ENCODE measurements around the gene ARID1B. TPM values are rescaled to one million over a fixed set of nuclear protein-coding genes. Genes with fewer than 3 reads are reported as not detected.

Gene ARID1B
- total RNA-seq, 1 donor from 2014 or later: 43.4 TPM

DNA sequence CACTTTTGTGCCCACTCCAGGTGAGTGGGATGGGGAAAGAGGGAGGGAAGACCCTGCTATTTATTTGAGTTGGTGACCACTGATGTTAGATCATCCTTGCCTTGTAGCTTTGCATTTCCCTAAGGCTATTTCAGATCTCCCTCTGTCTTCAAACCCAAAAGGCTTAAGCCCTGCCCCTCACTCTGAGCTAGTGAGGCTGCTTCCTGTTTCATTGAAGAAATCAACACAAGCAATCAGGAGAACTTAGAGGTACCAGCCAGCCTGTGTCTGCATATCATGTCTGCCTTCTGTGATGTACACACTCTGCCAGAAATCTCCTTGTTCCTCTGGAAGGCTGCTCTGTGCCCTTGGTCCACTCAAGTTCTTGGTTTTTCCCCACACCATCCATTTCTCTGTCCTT, 135.3 kb downstream of the ARID1B start:
- Histone ChIP-seq H3K4me3 (no peak overlapping the region), H3K27ac (replicated peaks) (no peak overlapping the region), H3K4me1 (peaks cover 40% of the 10 kb centered on the region), H3K9me3 (replicated peaks) (no peaks in the 10 kb centered on the region), H3K36me3 (no peaks in the 10 kb centered on the region), H3K27me3 (ENCODE audit: low read depth) (no peaks in the 10 kb centered on the region)
- DNase-seq: no peak
- TF ChIP-seq, protein P1, sequence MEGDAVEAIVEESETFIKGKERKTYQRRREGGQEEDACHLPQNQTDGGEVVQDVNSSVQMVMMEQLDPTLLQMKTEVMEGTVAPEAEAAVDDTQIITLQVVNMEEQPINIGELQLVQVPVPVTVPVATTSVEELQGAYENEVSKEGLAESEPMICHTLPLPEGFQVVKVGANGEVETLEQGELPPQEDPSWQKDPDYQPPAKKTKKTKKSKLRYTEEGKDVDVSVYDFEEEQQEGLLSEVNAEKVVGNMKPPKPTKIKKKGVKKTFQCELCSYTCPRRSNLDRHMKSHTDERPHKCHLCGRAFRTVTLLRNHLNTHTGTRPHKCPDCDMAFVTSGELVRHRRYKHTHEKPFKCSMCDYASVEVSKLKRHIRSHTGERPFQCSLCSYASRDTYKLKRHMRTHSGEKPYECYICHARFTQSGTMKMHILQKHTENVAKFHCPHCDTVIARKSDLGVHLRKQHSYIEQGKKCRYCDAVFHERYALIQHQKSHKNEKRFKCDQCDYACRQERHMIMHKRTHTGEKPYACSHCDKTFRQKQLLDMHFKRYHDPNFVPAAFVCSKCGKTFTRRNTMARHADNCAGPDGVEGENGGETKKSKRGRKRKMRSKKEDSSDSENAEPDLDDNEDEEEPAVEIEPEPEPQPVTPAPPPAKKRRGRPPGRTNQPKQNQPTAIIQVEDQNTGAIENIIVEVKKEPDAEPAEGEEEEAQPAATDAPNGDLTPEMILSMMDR (IDR thresholded peaks at IDR 0.05; ENCODE audit: borderline replicate concordance): no peak
- intact Hi-C loops (cut with micrococcal nuclease): no loop called here

DNA sequence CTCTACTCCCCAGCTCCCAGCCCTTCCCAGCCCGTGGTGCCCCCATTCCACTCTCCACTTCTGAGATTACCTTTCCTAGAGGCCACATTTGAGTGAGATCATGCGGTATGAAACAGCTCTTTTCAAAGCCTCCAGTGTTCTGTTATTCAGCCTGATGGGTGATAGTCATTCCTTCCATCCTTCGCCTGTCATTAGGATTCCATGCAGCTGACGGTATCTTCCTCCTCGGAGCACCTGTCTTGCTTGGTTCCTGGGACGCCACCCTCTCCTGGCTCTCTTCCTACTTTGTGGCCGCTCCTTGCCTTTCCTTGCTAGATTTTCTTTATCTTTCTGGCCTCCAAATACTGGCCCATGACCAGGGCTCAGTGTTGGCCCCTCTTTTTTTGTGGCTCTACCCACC, 137.0 kb downstream of the ARID1B start:
- H3K4me3 ChIP-seq: no peak overlapping the region
- no peaks in the 10 kb centered on the region for H3K27me3 ChIP-seq (ENCODE audit: low read depth)
- TF ChIP-seq, protein P1 (IDR thresholded peaks at IDR 0.05; ENCODE audit: borderline replicate concordance): no peak
- H3K36me3 ChIP-seq: no peaks in the 10 kb centered on the region
- no peaks in the 10 kb centered on the region for H3K9me3 ChIP-seq (replicated peaks)
- peaks cover 57% of the 10 kb centered on the region for H3K4me1 ChIP-seq
- intact Hi-C loops (cut with micrococcal nuclease): no loop called here
- no peak overlapping the region for H3K27ac ChIP-seq (replicated peaks)
- no peak for DNase-seq

DNA sequence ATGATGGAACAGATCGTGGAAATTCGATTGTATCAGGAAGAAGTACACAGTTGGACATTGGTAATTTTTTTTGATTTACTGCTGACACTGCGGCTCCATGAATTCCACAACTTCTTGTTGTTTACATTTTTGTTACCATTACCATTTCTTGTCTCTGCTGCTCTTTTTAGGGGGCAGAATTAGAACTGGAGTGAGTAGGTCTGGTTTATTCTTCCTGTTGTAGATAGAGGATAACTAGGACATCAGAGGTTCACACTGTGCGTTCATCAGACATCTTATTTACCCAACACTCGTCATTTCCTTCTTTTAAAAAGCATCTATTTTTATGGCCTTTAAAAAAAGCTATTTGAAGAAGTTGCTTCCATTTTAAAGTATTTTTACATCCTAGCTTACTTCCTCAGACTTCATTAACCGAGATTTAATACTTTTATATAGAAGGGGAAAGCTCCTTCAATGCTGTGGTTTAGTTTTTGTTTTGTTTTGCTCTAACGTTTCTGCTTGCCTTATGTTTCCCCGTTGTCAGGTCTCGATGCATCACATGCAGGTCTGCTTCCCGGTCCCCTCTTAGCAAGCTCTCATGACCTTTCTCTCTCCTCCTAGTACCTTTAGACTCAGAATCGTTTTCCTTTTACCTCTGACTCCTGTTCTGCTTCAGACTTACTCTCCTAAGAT, 139.1 kb downstream of the ARID1B start:
- no peaks in the 10 kb centered on the region for H3K27me3 ChIP-seq (ENCODE audit: low read depth)
- peaks cover 63% of the 10 kb centered on the region for H3K4me1 ChIP-seq
- no peak overlapping the region for H3K4me3 ChIP-seq
- no peak for DNase-seq
- TF ChIP-seq, protein P1 (IDR thresholded peaks at IDR 0.05; ENCODE audit: borderline replicate concordance): no peak
- intact Hi-C loops (cut with micrococcal nuclease): no loop called here
- H3K27ac ChIP-seq (replicated peaks): peak overlapping the region; percentile 27
- H3K36me3 ChIP-seq: no peaks in the 10 kb centered on the region
- H3K9me3 ChIP-seq (replicated peaks): no peaks in the 10 kb centered on the region

DNA sequence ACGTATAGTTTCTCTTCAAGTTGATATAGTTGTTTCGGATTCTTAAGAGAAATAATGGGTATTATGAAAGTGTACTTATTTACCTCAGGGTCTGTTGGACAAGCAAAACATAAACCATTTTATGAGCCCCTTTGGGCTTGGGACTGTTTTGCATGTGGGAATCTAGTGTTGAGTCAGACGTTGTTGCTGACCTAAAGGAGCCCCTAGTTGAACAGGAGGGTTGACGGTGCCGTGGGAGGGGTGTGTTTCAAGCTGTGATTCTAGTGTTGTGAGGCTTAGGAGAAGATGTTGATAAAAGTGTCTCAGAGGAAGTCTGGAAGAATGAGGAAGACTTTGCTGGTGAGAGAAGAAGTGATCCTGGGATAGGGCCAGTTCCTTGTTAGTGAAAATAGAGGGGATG, 140.0 kb downstream of the ARID1B start:
- TF ChIP-seq, protein P1 (IDR thresholded peaks at IDR 0.05; ENCODE audit: borderline replicate concordance): no peak
- H3K27me3 ChIP-seq (ENCODE audit: low read depth): no peaks in the 10 kb centered on the region
- intact Hi-C loops (cut with micrococcal nuclease): no loop called here
- no peak for DNase-seq
- H3K36me3 ChIP-seq: no peaks in the 10 kb centered on the region
- H3K4me1 ChIP-seq: peaks cover 60% of the 10 kb centered on the region
- no peak overlapping the region for H3K4me3 ChIP-seq
- no peaks in the 10 kb centered on the region for H3K9me3 ChIP-seq (replicated peaks)
- H3K27ac ChIP-seq (replicated peaks): no peak overlapping the region

DNA sequence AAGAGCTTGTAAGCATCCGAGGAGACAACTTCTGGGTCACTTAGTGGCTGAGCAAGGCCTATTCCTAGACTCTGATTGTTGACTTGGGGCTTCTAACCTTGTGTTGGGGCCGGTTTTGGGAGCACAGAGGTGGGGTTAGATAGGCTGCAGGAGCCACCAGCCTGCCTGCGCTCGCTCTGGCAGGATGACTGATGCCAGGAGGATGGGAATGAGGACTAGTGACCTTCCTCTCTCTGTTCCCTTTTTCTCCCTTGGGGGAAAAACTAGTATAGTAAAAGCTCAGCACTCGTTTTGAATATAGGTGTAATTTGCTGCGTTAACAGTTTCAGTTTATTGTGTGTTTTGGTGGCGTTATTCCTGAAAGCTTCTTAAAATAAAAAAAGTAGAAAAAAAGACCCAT, 141.5 kb downstream of the ARID1B start:
- intact Hi-C loops (cut with micrococcal nuclease): no loop called here
- Histone ChIP-seq H3K9me3 (replicated peaks) (no peaks in the 10 kb centered on the region), H3K27ac (replicated peaks) (peak overlapping the region; percentile 43), H3K27me3 (ENCODE audit: low read depth) (no peaks in the 10 kb centered on the region), H3K4me1 (peaks cover 72% of the 10 kb centered on the region), H3K4me3 (no peak overlapping the region), H3K36me3 (no peaks in the 10 kb centered on the region)
- no peak for DNase-seq
- TF ChIP-seq, protein P1 (IDR thresholded peaks at IDR 0.05; ENCODE audit: borderline replicate concordance): no peak
